IMR-90 (cell line): Measurements from ENCODE around the gene RBFOX1. TPM values are rescaled to one million over a fixed set of nuclear protein-coding genes. Genes with fewer than 3 reads are reported as not detected.

ENCODE experiments used
- ATAC-seq: fragments of 200-7000 bp; cut with Tn5 transposase; 2 replicates; pipeline ENCODE4 v1.9.1; 2020; ENCODE audit warnings: low read depth, mild to moderate bottlenecking, moderate library complexity
- BruUV-seq: library from RNA; stranded (reverse); fragments of 400-500 nt; replicated peaks from 2 replicates; lab custom pipeline; 2021; lab: Mats Ljungman, UMichigan
- CTCF ChIA-PET: fragments of 300-600 bp; formaldehyde crosslinking; extraction: SDS; loops from one replicate; lab custom pipeline; 2021; ENCODE audit warnings: antibody characterized with exemption; lab: Yijun Ruan, JAX
- POLR2A ChIA-PET: fragments of 300-600 bp; sonication (Branson Sonifier 250); formaldehyde crosslinking; loops from one replicate; lab custom pipeline; 2022; ENCODE audit warnings: antibody characterized with exemption; ENCODE audit not compliant: unreplicated experiment; lab: Charles Lee
- DNase-seq: peaks from one replicate; pipeline ENCODE4 v3.0.0; 2013
- H2AFZ ChIP-seq: replicated peaks from 2 replicates; pipeline ENCODE3; 2013; ENCODE audit warnings: low read length, mild to moderate bottlenecking; ENCODE audit not compliant: poor library complexity
- H2AK5ac ChIP-seq: 2 replicates; pipeline ENCODE4 v1.6.1; 2013; ENCODE audit warnings: low read depth, low read length, inconsistent platforms
- H2AK9ac ChIP-seq: replicated peaks from 2 replicates; pipeline ENCODE3; 2013; ENCODE audit warnings: mild to moderate bottlenecking, low read depth, low read length, moderate library complexity; ENCODE audit not compliant: poor library complexity
- H2BK120ac ChIP-seq: 2 replicates; pipeline ENCODE4 v1.6.1; 2013; ENCODE audit warnings: low read depth, low read length, inconsistent platforms
- H2BK15ac ChIP-seq: 3 replicates; pipeline ENCODE4 v1.6.1; 2013; ENCODE audit warnings: low read depth, low read length, inconsistent platforms
- H2BK20ac ChIP-seq: 2 replicates; pipeline ENCODE4 v1.6.1; 2013; ENCODE audit warnings: low read depth, mild to moderate bottlenecking, inconsistent platforms, low read length, moderate library complexity
- H2BK5ac ChIP-seq: 2 replicates; pipeline ENCODE4 v1.6.1; 2013; ENCODE audit warnings: mild to moderate bottlenecking, low read depth, low read length, inconsistent platforms; ENCODE audit not compliant: poor library complexity, severe bottlenecking
- H3K14ac ChIP-seq: replicated peaks from 2 replicates; pipeline ENCODE4 v1.6.1; 2013; ENCODE audit warnings: low read depth, low read length, inconsistent platforms
- H3K18ac ChIP-seq: 2 replicates; pipeline ENCODE4 v1.6.1; 2013; ENCODE audit warnings: low read depth, low read length, control low read depth
- H3K23ac ChIP-seq: 2 replicates; pipeline ENCODE4 v1.6.1; 2013; ENCODE audit warnings: low read depth, low read length, inconsistent platforms
- H3K27ac ChIP-seq: 2 replicates; pipeline ENCODE4 v1.5.1; 2013; ENCODE audit warnings: mild to moderate bottlenecking, control low read depth, low read length; ENCODE audit not compliant: insufficient read depth
- H3K27me3 ChIP-seq: 2 replicates; pipeline ENCODE4 v1.6.1; 2013; ENCODE audit warnings: low read length; ENCODE audit not compliant: control insufficient read depth, insufficient read depth
- H3K36me3 ChIP-seq: 2 replicates; pipeline ENCODE4 v1.6.1; 2013; ENCODE audit warnings: low read length, mixed read lengths; ENCODE audit not compliant: control insufficient read depth, insufficient read depth
- H3K4ac ChIP-seq: 2 replicates; pipeline ENCODE4 v1.6.1; 2013; ENCODE audit warnings: low read depth, low read length, inconsistent platforms
- H3K4me1 ChIP-seq: 2 replicates; pipeline ENCODE4 v1.6.1; 2013; ENCODE audit warnings: low read length, mixed read lengths; ENCODE audit not compliant: control insufficient read depth, insufficient read depth
- H3K4me2 ChIP-seq: 2 replicates; pipeline ENCODE4 v1.6.1; 2013; ENCODE audit warnings: low read depth, mild to moderate bottlenecking, control low read depth, low read length, moderate library complexity
- H3K4me3 ChIP-seq: 2 replicates; pipeline ENCODE4 v1.5.1; 2013; ENCODE audit warnings: low read depth, mild to moderate bottlenecking, control low read depth, low read length, moderate library complexity; ENCODE audit not compliant: insufficient read depth
- H3K56ac ChIP-seq: 2 replicates; pipeline ENCODE4 v1.6.1; 2013; ENCODE audit warnings: low read length, inconsistent platforms; ENCODE audit not compliant: insufficient read depth; ENCODE audit errors: extremely low read depth
- H3K79me1 ChIP-seq, 2 experiments: 2 replicates each; pipeline ENCODE4 v1.6.1; 2013; ENCODE audit warnings: low read length in 2 of 2, inconsistent platforms in 1 of 2, low read depth in 1 of 2
- H3K9ac ChIP-seq: 2 replicates; pipeline ENCODE4 v1.6.1; 2013; ENCODE audit warnings: low read depth, low read length, control low read depth
- H3K9me1 ChIP-seq: 2 replicates; pipeline ENCODE4 v1.6.1; 2013; ENCODE audit warnings: low read length, inconsistent platforms; ENCODE audit not compliant: insufficient read depth
- H3K9me3 ChIP-seq: 2 replicates; pipeline ENCODE4 v1.6.1; 2013; ENCODE audit warnings: low read length; ENCODE audit not compliant: control insufficient read depth, insufficient read depth
- H4K20me1 ChIP-seq: 2 replicates; pipeline ENCODE4 v1.6.1; 2013; ENCODE audit warnings: low read length, inconsistent platforms; ENCODE audit not compliant: insufficient read depth
- H4K5ac ChIP-seq: 2 replicates; pipeline ENCODE4 v1.6.1; 2013; ENCODE audit warnings: mild to moderate bottlenecking, low read depth, low read length, control low read depth
- H4K8ac ChIP-seq, 2 experiments: 2 replicates each; pipeline ENCODE4 v1.6.1; 2013; ENCODE audit warnings: low read depth in 2 of 2, low read length in 2 of 2, control low read depth in 1 of 2, inconsistent platforms in 1 of 2
- H4K91ac ChIP-seq: 2 replicates; pipeline ENCODE4 v1.6.1; 2013; ENCODE audit warnings: low read depth, low read length, inconsistent platforms; ENCODE audit not compliant: insufficient read depth
- FOS ChIP-seq: fragments of 150-350 bp; IDR thresholded peaks from 2 replicates; pipeline ENCODE4 v1.6.1; 2016; ENCODE audit warnings: low read depth, low read length
- MAZ ChIP-seq: IDR thresholded peaks from 2 replicates; pipeline ENCODE4 v1.6.1; 2012; ENCODE audit warnings: low read depth, mild to moderate bottlenecking, low read length, improper control_type of control experiment, moderate library complexity, borderline replicate concordance
- WGBS, 2 experiments: methylation state at CpG; one replicate each; pipeline versions ENCODE4 v1.1.5 to v1.1.7; 2013; ENCODE audit warnings: missing lambda C conversion rate in 2 of 2; ENCODE audit not compliant: insufficient read length in 1 of 2; ENCODE audit errors: extremely low coverage in 2 of 2; 5-methylcytosine and 5-hydroxymethylcytosine counted together
- dilution Hi-C: fragments of 300-500 bp; cut with HindIII; formaldehyde crosslinking; loops from one replicate; pipeline ENCODE4 v1.14.3; 2018; ENCODE audit warnings: low sequenced_read_pairs; ENCODE audit not compliant: unreplicated experiment
- in situ Hi-C: fragments of 300-500 bp; cut with MboI; formaldehyde crosslinking; loops from 3 replicates; pipeline ENCODE4 v1.14.3; 2019; ENCODE audit warnings: low sequenced_read_pairs, inconsistent platforms, mixed read lengths
- intact Hi-C: fragments of 100-400 bp; cut with micrococcal nuclease; formaldehyde crosslinking; loops from 2 replicates; pipeline ENCODE4 v1.10.0; 2022
- polyA plus RNA-seq, 3 experiments: library from polyadenylated mRNA; depleted of rRNA; stranded (reverse); fragments of >200 nt; gene quantifications; 2 replicates each; pipeline ENCODE4 v1.2.3, GENCODE V29; 2012; ENCODE audit warnings: low replicate concordance in 1 of 3
- total RNA-seq: library from RNA; depleted of rRNA; stranded (reverse); fragments of >200 nt; gene quantifications from 2 replicates; pipeline ENCODE4 v1.2.3, GENCODE V29; 2012

Gene RBFOX1
- total and polyA plus RNA-seq, 2 of the 4 experiments (the other 2 are of a cell fraction), result not detected

DNA sequence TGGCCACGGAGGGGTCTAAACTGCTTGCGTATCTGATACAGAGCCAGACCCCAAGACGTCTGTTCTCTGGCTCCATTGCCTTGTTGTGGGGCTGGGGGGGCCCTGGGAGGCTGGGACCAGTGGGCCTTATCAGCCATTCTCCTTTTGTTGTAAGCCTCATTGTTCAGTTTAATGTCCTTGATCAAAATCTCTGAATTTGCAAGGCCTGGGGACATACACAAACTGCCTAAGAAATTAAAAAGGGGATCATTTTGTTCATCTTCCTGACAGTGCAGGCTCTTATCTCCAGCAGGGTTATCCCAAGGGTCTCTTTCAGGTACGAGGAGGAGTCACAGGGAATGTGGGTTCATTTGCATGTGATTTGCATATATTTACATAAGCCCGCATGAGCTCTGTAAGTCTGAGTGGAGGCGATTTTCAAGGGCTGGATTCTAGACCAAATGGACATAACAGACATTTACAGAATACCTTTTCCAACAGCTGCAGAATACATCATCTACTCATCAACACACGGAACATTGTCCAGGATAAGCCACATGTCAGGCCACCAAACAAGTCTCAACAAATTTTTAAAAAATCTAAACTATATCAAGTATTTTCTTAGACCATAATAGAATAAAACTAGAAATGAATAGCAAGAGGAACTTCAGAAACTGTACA, 269.8 kb downstream of the RBFOX1 start:
- in situ Hi-C loops, result no loop called here
- no peak overlapping the region for H3K27ac ChIP-seq
- no peak overlapping the region for H2AK9ac ChIP-seq
- H3K23ac ChIP-seq, result no peak overlapping the region
- no peak overlapping the region for H2AFZ ChIP-seq
- no peak overlapping the region for H3K14ac ChIP-seq
- peaks cover 7% of the 10 kb centered on the region; the same call in 1 of the 2 replicates for H3K9me3 ChIP-seq
- H3K79me1 ChIP-seq, result no peaks in the 10 kb centered on the region
- no peak overlapping the region for H2BK120ac ChIP-seq
- H2AK5ac ChIP-seq, result no peak overlapping the region
- no peak overlapping the region for H4K91ac ChIP-seq
- no peak overlapping the region for H3K18ac ChIP-seq
- no peaks in the 10 kb centered on the region for H3K36me3 ChIP-seq
- no peak for ATAC-seq
- no peak overlapping the region for H3K56ac ChIP-seq
- no peak overlapping the region for H3K4me2 ChIP-seq
- no CpG with 5 or more reads among the region's 7 CpGs for WGBS, 2 experiments
- ChIA-PET CTCF (no interaction called here), POLR2A (no interaction called here)
- H3K27me3 ChIP-seq, result no peaks in the 10 kb centered on the region
- H2BK5ac ChIP-seq, result no peak overlapping the region
- H3K9ac ChIP-seq, result no peak overlapping the region
- no peak overlapping the region for H3K4me3 ChIP-seq
- no peak for DNase-seq
- BruUV-seq, result no TSS peak
- no peaks in the 10 kb centered on the region for H3K4me1 ChIP-seq
- no peaks in the 10 kb centered on the region for H3K9me1 ChIP-seq
- dilution Hi-C loops, result no loop called here
- H2BK15ac ChIP-seq, result no peak overlapping the region
- H4K5ac ChIP-seq, result no peak overlapping the region
- TF ChIP-seq FOS, result no peak
- TF ChIP-seq MAZ, result no peak
- H4K20me1 ChIP-seq, result no peaks in the 10 kb centered on the region
- intact Hi-C loops, result no loop called here
- no peak overlapping the region for H4K8ac ChIP-seq
- H3K4ac ChIP-seq, result no peak overlapping the region
- no peak overlapping the region for H2BK20ac ChIP-seq
